Sigmoid colon (tissue), 4 donors: ENCODE measurements around the gene FOXS1.

Experiments
- POLR2AphosphoS5 ChIP-seq, 4 donors: sonication (generic); formaldehyde crosslinking; IDR thresholded peaks; one replicate each; pipeline ENCODE4 v1.6.1; 2017; ENCODE audit warnings: antibody characterized with exemption in 4 of 4
- TF ChIP-seq, protein P1 (sequence below), 4 experiments: fragments of 450-650 bp in 3 of 4; fragments of 200-600 bp in 1 of 4; IDR thresholded peaks; one replicate each; pipeline ENCODE4 v1.5.1; 2016 to 2019; ENCODE audit warnings: antibody characterized with exemption in 4 of 4, mild to moderate bottlenecking in 3 of 4, moderate library complexity in 2 of 4

DNA sequence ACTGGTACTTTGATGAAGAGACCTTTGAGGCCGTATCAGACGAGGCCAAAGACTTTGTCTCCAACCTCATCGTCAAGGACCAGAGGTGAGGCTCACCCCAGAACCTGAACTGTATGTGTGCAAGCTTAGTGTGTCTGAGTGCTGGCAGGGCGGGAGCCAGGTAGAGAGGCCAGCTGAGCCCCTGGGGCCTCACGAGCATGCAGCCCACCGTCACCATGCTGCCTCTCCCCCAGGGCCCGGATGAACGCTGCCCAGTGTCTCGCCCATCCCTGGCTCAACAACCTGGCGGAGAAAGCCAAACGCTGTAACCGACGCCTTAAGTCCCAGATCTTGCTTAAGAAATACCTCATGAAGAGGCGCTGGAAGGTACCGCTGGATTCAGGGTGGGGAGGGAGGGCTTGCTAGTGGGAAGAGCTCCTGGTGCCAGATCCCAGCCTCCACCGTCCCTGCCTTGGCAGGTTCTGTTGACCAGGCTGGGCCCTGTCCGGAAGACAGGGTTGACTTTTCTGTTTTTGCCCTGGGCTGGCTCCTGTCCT, 13.6 kb downstream of the FOXS1 start:
- TF ChIP-seq, protein P1, sequence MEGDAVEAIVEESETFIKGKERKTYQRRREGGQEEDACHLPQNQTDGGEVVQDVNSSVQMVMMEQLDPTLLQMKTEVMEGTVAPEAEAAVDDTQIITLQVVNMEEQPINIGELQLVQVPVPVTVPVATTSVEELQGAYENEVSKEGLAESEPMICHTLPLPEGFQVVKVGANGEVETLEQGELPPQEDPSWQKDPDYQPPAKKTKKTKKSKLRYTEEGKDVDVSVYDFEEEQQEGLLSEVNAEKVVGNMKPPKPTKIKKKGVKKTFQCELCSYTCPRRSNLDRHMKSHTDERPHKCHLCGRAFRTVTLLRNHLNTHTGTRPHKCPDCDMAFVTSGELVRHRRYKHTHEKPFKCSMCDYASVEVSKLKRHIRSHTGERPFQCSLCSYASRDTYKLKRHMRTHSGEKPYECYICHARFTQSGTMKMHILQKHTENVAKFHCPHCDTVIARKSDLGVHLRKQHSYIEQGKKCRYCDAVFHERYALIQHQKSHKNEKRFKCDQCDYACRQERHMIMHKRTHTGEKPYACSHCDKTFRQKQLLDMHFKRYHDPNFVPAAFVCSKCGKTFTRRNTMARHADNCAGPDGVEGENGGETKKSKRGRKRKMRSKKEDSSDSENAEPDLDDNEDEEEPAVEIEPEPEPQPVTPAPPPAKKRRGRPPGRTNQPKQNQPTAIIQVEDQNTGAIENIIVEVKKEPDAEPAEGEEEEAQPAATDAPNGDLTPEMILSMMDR (IDR thresholded peaks at IDR 0.05), result no peak
- TF ChIP-seq POLR2AphosphoS5 (IDR thresholded peaks at IDR 0.05), result no peak
